Peyer's patch (tissue), 4 donors: Measurements from ENCODE around the gene CADM4.

Source experiments
- CTCF ChIP-seq, 6 experiments: fragments of 450-650 bp in 4 of 6; fragments of 200-600 bp in 2 of 6; sonication (generic) in 1 of 6; IDR thresholded peaks; one replicate each; pipeline ENCODE4 v1.5.1; 2017 to 2019; ENCODE audit warnings: antibody characterized with exemption in 6 of 6, mild to moderate bottlenecking in 3 of 6, moderate library complexity in 1 of 6
- POLR2A ChIP-seq, 2 donors: fragments of 450-650 bp; IDR thresholded peaks; one replicate each; pipeline ENCODE4 v1.5.1; 2017; ENCODE audit warnings: antibody characterized with exemption in 2 of 2, mild to moderate bottlenecking in 2 of 2, moderate library complexity in 2 of 2

- TF ChIP-seq POLR2A (IDR thresholded peaks at IDR 0.05) (no peak), CTCF (IDR thresholded peaks at IDR 0.05) (no peak)
These were observed 741 bp upstream of the CADM4 start for GRCh38 chr19:43640424-43640757.
